Measurements from ENCODE around the gene KIF5C. TPM values are rescaled to one million over a fixed set of nuclear protein-coding genes. Genes with fewer than 3 reads are reported as not detected.

Gene KIF5C
- total RNA-seq, 1 experiment from 2014 or later = 1.6 TPM

- no TSS peak for BruUV-seq (replicated peaks)
- no peak for DNase-seq (ENCODE audit: low read depth, low spot score)
- TF ChIP-seq SIN3A (IDR thresholded peaks at IDR 0.05; ENCODE audit: borderline replicate concordance, insufficient read depth, low read depth, low read length) (no peak), TCF7L2 (IDR thresholded peaks at IDR 0.05; ENCODE audit: low read depth, low read length) (no peak), REST (IDR thresholded peaks at IDR 0.05; ENCODE audit: insufficient read depth in 1 of 2, low read depth in 2 of 2, low read length in 1 of 2) (no peak), CTCF (IDR thresholded peaks at IDR 0.05) (no peak), POLR2AphosphoS5 (IDR thresholded peaks at IDR 0.05; ENCODE audit: low read depth, low read length) (no peak)
- CTCF ChIA-PET = no interaction called here
- peaks cover 1% of the 10 kb centered on the region for H3K27me3 ChIP-seq (ENCODE audit: control insufficient read depth, insufficient read depth, low read length)
- no peak overlapping the region for H3K27ac ChIP-seq (ENCODE audit: low read length)
- no peaks in the 10 kb centered on the region for H3K36me3 ChIP-seq (ENCODE audit: control insufficient read depth, insufficient read depth, low read length)
- ATAC-seq = no peak
- POLR2A ChIA-PET = no interaction called here
- in situ Hi-C loops (cut with HindIII; ENCODE audit: low pct_unique_long_range_greater_than_20kb, low sequenced_read_pairs) (no loop called here), intact Hi-C loops (cut with micrococcal nuclease; ENCODE audit: unreplicated experiment) (no loop called here)
- H3K9me3 ChIP-seq (ENCODE audit: control insufficient read depth, insufficient read depth, low read depth, low read length) = no peaks in the 10 kb centered on the region
- no peak overlapping the region for H3K4me3 ChIP-seq (ENCODE audit: low read depth in 2 of 2, low read length in 2 of 2)
- no peaks in the 10 kb centered on the region for H3K4me1 ChIP-seq (ENCODE audit: control insufficient read depth, insufficient read depth, low read length)
Measured at GRCh38 chr2:148949348-148949747, 74.3 kb downstream of the KIF5C start.

GRCh38 chr2:148952621-148953020 lies 77.6 kb downstream of the KIF5C start:
- ChIA-PET CTCF (no interaction called here), POLR2A (no interaction called here)
- Histone ChIP-seq H3K36me3 (ENCODE audit: control insufficient read depth, insufficient read depth, low read length) (no peaks in the 10 kb centered on the region), H3K27ac (ENCODE audit: low read length) (no peak overlapping the region), H3K9me3 (ENCODE audit: control insufficient read depth, insufficient read depth, low read depth, low read length) (no peaks in the 10 kb centered on the region), H3K4me3 (ENCODE audit: low read depth in 2 of 2, low read length in 2 of 2) (no peak overlapping the region), H3K27me3 (ENCODE audit: control insufficient read depth, insufficient read depth, low read length) (no peaks in the 10 kb centered on the region; the same call in 1 of the 2 replicates), H3K4me1 (ENCODE audit: control insufficient read depth, insufficient read depth, low read length) (no peaks in the 10 kb centered on the region)
- no peak for DNase-seq (ENCODE audit: low read depth, low spot score)
- no peak for TF ChIP-seq CTCF (IDR thresholded peaks at IDR 0.05)
- TF ChIP-seq TCF7L2 (IDR thresholded peaks at IDR 0.05; ENCODE audit: low read depth, low read length) = no peak
- TF ChIP-seq REST (IDR thresholded peaks at IDR 0.05; ENCODE audit: insufficient read depth in 1 of 2, low read depth in 2 of 2, low read length in 1 of 2) = no peak
- TF ChIP-seq POLR2AphosphoS5 (IDR thresholded peaks at IDR 0.05; ENCODE audit: low read depth, low read length) = no peak
- no peak for TF ChIP-seq SIN3A (IDR thresholded peaks at IDR 0.05; ENCODE audit: borderline replicate concordance, insufficient read depth, low read depth, low read length)
- no peak for ATAC-seq
- intact Hi-C loops (cut with micrococcal nuclease; ENCODE audit: unreplicated experiment) = no loop called here
- BruUV-seq (replicated peaks) = no TSS peak
- in situ Hi-C loops (cut with HindIII; ENCODE audit: low pct_unique_long_range_greater_than_20kb, low sequenced_read_pairs) = no loop called here

Measured in Panc1 (cell line).